ENCODE measurements around the gene MAGED2. TPM values are rescaled to one million over a fixed set of nuclear protein-coding genes. Genes with fewer than 3 reads are reported as not detected.

The MAGED2 gene
- total and polyA plus RNA-seq, 2 experiments from 2014 or later: 253 to 274 TPM

DNA sequence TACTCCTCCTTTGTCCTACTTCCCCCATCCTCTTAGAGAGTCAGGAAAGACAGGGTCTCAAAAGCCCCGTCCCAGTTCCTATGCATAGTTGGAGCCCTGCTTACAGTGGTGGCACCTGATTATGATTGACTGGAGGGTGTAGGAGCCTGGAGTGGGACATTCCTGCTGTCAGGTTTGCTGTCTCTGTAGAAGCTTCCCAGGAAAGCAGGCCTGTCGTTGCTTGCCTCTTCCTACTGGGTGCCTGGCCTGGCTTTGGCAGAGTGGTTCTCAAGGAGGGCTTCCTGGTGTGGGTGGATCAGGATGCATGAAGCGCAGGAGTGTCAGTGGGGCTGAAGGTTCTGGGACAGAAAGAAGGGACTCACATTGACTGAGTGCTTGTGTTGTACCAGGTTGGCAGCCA, 4.8 kb downstream of the MAGED2 start:
- Histone ChIP-seq H3K9me3 (ENCODE audit: low read depth) (no peaks in the 10 kb centered on the region), H3K4me3 (no peak overlapping the region), H2AFZ (no peak overlapping the region), H3K27ac (no peak overlapping the region), H3K79me2 (ENCODE audit: insufficient read depth) (peaks cover 37% of the 10 kb centered on the region), H3K9ac (no peak overlapping the region), H3K9me2 (ENCODE audit: insufficient read depth) (no peaks in the 10 kb centered on the region), H3K27me3 (replicated peaks; ENCODE audit: insufficient read depth) (no peaks in the 10 kb centered on the region), H3K4me2 (ENCODE audit: unreplicated experiment) (no peak overlapping the region), H4K20me1 (ENCODE audit: insufficient read depth) (no peaks in the 10 kb centered on the region), H3F3A (ENCODE audit: insufficient read depth) (peaks cover 5% of the 10 kb centered on the region; the same call in 1 of the 2 replicates), H3K36me3 (ENCODE audit: low read depth) (no peaks in the 10 kb centered on the region; the same call in 1 of the 2 replicates), H3K4me1 (ENCODE audit: insufficient read depth) (peaks cover 5% of the 10 kb centered on the region; the same call in 1 of the 2 replicates)
- DNase-seq: no peak
- in situ Hi-C loops (cut with MboI): no loop called here
- WGBS, 2 experiments (ENCODE audit: low coverage in 1 of 2, low lambda C conversion rate in 2 of 2, missing lambda C conversion rate in 2 of 2): 94 to 100% methylated on average over 3 of the region's 3 CpGs
- TF ChIP-seq EZH2phosphoT487 (IDR thresholded peaks at IDR 0.05; ENCODE audit: insufficient read depth, low read depth): no peak
- no peak for TF ChIP-seq EZH2 (IDR thresholded peaks at IDR 0.05; ENCODE audit: insufficient read depth, poor library complexity, severe bottlenecking)

- no peak for TF ChIP-seq EZH2phosphoT487 (IDR thresholded peaks at IDR 0.05; ENCODE audit: insufficient read depth, low read depth)
- no peak for TF ChIP-seq EZH2 (IDR thresholded peaks at IDR 0.05; ENCODE audit: insufficient read depth, poor library complexity, severe bottlenecking)
- H3K36me3 ChIP-seq (ENCODE audit: low read depth): no peaks in the 10 kb centered on the region; the same call in 1 of the 2 replicates
- no peak overlapping the region for H3K4me3 ChIP-seq
- 0 out of 2 replicates have a peak, but pooled peaks cover 3% of the 10 kb centered on the region for H3K79me2 ChIP-seq (ENCODE audit: insufficient read depth)
- DNase-seq: no peak
- no peak overlapping the region for H3K27ac ChIP-seq
- H3K9me3 ChIP-seq (ENCODE audit: low read depth): no peaks in the 10 kb centered on the region
- no peak overlapping the region for H2AFZ ChIP-seq
- no peak overlapping the region for H3K9ac ChIP-seq
- H3F3A ChIP-seq (ENCODE audit: insufficient read depth): peaks cover 5% of the 10 kb centered on the region; the same call in 1 of the 2 replicates
- 60 to 88% methylated on average over 5 to 6 of the region's 7 CpGs for WGBS, 2 experiments (ENCODE audit: low coverage in 1 of 2, low lambda C conversion rate in 2 of 2, missing lambda C conversion rate in 2 of 2)
- no peaks in the 10 kb centered on the region for H3K27me3 ChIP-seq (replicated peaks; ENCODE audit: insufficient read depth)
- no peaks in the 10 kb centered on the region for H3K4me1 ChIP-seq (ENCODE audit: insufficient read depth)
- H3K9me2 ChIP-seq (ENCODE audit: insufficient read depth): no peaks in the 10 kb centered on the region
- no peaks in the 10 kb centered on the region for H4K20me1 ChIP-seq (ENCODE audit: insufficient read depth)
- no peak overlapping the region for H3K4me2 ChIP-seq (ENCODE audit: unreplicated experiment)
- in situ Hi-C loops (cut with MboI): no loop called here
Measured at GRCh38 chrX:54817220-54817820, 9.8 kb downstream of the MAGED2 start.

- Histone ChIP-seq H3K79me2 (ENCODE audit: insufficient read depth) (no peaks in the 10 kb centered on the region), H3F3A (ENCODE audit: insufficient read depth) (peaks cover 5% of the 10 kb centered on the region; the same call in 1 of the 2 replicates), H3K9me2 (ENCODE audit: insufficient read depth) (no peaks in the 10 kb centered on the region), H3K27ac (no peak overlapping the region), H2AFZ (no peak overlapping the region), H3K36me3 (ENCODE audit: low read depth) (no peaks in the 10 kb centered on the region; the same call in 1 of the 2 replicates), H4K20me1 (ENCODE audit: insufficient read depth) (no peaks in the 10 kb centered on the region), H3K4me2 (ENCODE audit: unreplicated experiment) (no peak overlapping the region), H3K9ac (no peak overlapping the region), H3K9me3 (ENCODE audit: low read depth) (no peaks in the 10 kb centered on the region), H3K4me3 (no peak overlapping the region), H3K4me1 (ENCODE audit: insufficient read depth) (no peaks in the 10 kb centered on the region), H3K27me3 (replicated peaks; ENCODE audit: insufficient read depth) (no peaks in the 10 kb centered on the region)
- in situ Hi-C loops (cut with MboI): no loop called here
- WGBS, 2 experiments (ENCODE audit: low coverage in 1 of 2, low lambda C conversion rate in 2 of 2, missing lambda C conversion rate in 2 of 2): 0 to 23% methylated on average over 1 to 5 of the region's 5 CpGs
- no peak for DNase-seq
- TF ChIP-seq EZH2 (IDR thresholded peaks at IDR 0.05; ENCODE audit: insufficient read depth, poor library complexity, severe bottlenecking): no peak
- TF ChIP-seq EZH2phosphoT487 (IDR thresholded peaks at IDR 0.05; ENCODE audit: insufficient read depth, low read depth): no peak
Measured at GRCh38 chrX:54818221-54818620, 10.7 kb downstream of the MAGED2 start.

DNA sequence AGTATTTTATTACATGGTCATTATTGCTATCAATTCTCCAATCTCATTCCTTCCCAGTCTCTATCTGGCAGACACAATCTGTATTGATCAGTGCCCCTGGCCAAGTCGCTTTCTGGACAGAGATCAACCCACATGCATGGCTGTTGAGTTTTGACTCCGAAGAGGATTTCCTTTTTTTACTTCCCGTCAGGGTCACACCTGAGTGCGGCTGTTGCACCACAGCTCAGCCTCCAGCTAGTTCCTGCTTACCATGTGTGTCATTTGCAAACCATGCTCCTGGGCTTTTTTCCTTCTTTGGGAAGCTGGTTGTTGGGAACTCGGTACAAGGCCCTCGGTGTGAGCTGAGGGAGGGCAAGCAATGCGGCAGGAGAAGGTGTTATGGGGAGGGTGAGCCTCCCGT, 11.7 kb downstream of the MAGED2 start:
- Histone ChIP-seq H4K20me1 (ENCODE audit: insufficient read depth) (no peaks in the 10 kb centered on the region), H3K4me1 (ENCODE audit: insufficient read depth) (no peaks in the 10 kb centered on the region), H3K27me3 (replicated peaks; ENCODE audit: insufficient read depth) (no peaks in the 10 kb centered on the region), H3K4me3 (no peak overlapping the region), H3K4me2 (ENCODE audit: unreplicated experiment) (no peak overlapping the region), H3F3A (ENCODE audit: insufficient read depth) (peaks cover 5% of the 10 kb centered on the region; the same call in 1 of the 2 replicates), H2AFZ (no peak overlapping the region), H3K36me3 (ENCODE audit: low read depth) (no peaks in the 10 kb centered on the region), H3K79me2 (ENCODE audit: insufficient read depth) (no peaks in the 10 kb centered on the region), H3K9me2 (ENCODE audit: insufficient read depth) (no peaks in the 10 kb centered on the region), H3K9ac (no peak overlapping the region), H3K27ac (no peak overlapping the region), H3K9me3 (ENCODE audit: low read depth) (no peaks in the 10 kb centered on the region)
- DNase-seq: no peak
- TF ChIP-seq EZH2phosphoT487 (IDR thresholded peaks at IDR 0.05; ENCODE audit: insufficient read depth, low read depth) (no peak), EZH2 (IDR thresholded peaks at IDR 0.05; ENCODE audit: insufficient read depth, poor library complexity, severe bottlenecking) (no peak)
- WGBS, 2 experiments (ENCODE audit: low coverage in 1 of 2, low lambda C conversion rate in 2 of 2, missing lambda C conversion rate in 2 of 2): 63% methylated on average over 8 of the region's 8 CpGs
- in situ Hi-C loops (cut with MboI): no loop called here

Measured in GM23248 (cell line).